Measurements from ENCODE around the gene SND1.

SND1 gene

DNA sequence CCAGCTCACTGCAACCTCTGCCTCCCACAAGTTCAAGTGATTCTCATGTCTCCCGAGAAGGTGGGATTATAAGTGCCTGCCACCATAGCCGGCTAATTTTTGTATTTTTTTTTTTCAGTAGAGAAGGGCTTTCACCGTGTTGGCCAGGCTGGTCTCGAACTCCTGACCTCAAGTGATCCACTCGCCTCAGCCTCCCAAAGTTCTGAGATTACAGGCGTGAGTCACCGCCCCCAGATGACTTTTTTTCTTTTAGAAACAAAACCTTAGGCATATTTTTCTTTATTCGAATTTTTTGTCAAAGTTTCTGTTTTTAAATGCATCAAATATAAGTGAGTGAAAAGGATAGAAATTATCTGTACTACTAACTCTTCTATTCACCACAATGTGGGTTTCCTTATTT is 266.1 kb downstream of the SND1 start:
- Mint-ChIP-seq H3K27ac (no peak overlapping the region), H3K4me3 (no peak overlapping the region), H3K36me3 (ENCODE audit: low read depth) (peaks cover 19% of the 10 kb centered on the region), H3K9me3 (no peaks in the 10 kb centered on the region), H3K4me1 (ENCODE audit: low read depth) (peaks cover 31% of the 10 kb centered on the region), H3K27me3 (no peaks in the 10 kb centered on the region)
- DNase-seq = no peak

DNA sequence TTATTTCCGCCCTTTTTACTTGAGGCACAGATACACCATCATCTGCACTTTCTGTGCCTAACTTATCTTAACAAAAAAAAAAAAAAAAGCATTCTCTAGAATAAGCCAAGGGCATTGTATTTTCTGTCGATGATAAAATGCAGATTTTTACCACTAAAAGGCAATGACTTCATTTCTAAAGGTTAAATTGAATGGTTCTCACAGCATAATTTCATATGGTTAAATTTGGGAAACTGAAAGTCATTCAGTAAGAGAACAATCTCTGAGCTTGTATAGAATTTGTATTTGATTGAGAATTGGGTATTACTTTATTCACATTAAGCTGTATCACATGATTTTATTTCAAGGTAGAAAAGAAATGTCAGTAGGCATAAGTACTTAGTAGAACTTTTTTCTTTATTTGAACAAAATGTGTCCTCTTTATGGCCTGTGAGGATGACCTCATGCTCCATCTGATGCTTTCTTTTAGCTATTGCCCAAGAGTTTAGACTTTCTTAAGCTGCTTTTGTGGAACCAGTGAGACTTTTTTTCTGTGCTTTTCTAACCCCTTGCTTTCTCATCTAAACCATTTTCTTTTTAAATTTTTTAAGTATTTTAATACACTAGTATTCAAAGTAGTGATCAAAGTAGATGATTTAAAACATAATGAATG is 268.9 kb downstream of the SND1 start:
- no peaks in the 10 kb centered on the region for H3K9me3 Mint-ChIP-seq
- no peak for DNase-seq

DNA sequence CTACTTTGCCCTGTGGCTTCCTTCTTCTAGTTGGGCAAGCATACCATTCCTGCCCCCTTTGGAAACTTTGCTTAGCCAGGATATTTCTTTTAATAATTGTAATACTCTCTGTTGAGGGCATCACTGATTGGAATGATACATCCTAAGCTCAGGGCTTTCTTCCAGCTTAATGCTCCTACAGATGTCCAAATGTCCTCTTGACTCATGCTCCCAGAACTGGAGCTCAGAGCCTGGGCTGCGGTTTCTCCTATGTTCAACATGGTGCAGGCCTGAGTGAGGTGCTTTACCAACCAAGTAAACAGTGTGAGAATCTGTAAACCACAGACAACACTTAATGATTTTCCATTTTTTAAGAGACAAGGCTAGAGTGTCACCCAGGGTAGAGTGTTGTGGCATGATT is 270.7 kb downstream of the SND1 start:
- Mint-ChIP-seq H3K27ac (no peak overlapping the region), H3K4me1 (ENCODE audit: low read depth) (peaks cover 53% of the 10 kb centered on the region), H3K9me3 (no peaks in the 10 kb centered on the region), H3K4me3 (no peak overlapping the region), H3K27me3 (no peaks in the 10 kb centered on the region), H3K36me3 (ENCODE audit: low read depth) (peaks cover 38% of the 10 kb centered on the region)
- no peak for DNase-seq

More for the DNA sequence above, 268.9 kb downstream of the SND1 start:
- Mint-ChIP-seq H3K4me3 (no peak overlapping the region), H3K27me3 (no peaks in the 10 kb centered on the region), H3K4me1 (ENCODE audit: low read depth) (peaks cover 46% of the 10 kb centered on the region), H3K27ac (peak overlapping the region; percentile 28), H3K36me3 (ENCODE audit: low read depth) (peaks cover 26% of the 10 kb centered on the region)

- Mint-ChIP-seq H3K4me3 (no peak overlapping the region), H3K9me3 (no peaks in the 10 kb centered on the region), H3K27ac (no peak overlapping the region)
Observed at GRCh38 chr7:127924874-127925273, 272.9 kb downstream of the SND1 start.

DNA sequence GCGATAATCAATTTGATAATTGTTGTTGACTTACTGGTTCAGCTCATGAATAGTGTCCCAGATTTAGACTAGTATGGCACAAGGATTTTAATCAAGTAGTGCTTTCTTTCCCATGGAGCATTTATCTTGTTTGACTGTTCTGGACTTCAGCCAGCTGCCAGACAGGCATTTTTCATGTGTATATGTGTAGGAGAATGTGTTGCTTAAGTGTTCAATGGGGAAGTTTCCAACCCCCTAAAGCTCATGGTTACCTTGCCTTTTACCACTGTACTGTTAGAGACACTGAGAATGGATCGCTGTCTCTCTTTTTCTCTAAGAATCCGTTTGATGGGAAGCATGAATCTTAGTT is 275.3 kb downstream of the SND1 start:
- Mint-ChIP-seq H3K4me3 (no peak overlapping the region), H3K36me3 (ENCODE audit: low read depth) (peaks cover 71% of the 10 kb centered on the region), H3K27ac (peak overlapping the region; percentile 3)

More at GRCh38 chr7:127924874-127925273, 272.9 kb downstream of the SND1 start:
- no peaks in the 10 kb centered on the region for H3K27me3 Mint-ChIP-seq
- DNase-seq = no peak
- peaks cover 49% of the 10 kb centered on the region for H3K4me1 Mint-ChIP-seq (ENCODE audit: low read depth)
- peaks cover 57% of the 10 kb centered on the region for H3K36me3 Mint-ChIP-seq (ENCODE audit: low read depth)

DNA sequence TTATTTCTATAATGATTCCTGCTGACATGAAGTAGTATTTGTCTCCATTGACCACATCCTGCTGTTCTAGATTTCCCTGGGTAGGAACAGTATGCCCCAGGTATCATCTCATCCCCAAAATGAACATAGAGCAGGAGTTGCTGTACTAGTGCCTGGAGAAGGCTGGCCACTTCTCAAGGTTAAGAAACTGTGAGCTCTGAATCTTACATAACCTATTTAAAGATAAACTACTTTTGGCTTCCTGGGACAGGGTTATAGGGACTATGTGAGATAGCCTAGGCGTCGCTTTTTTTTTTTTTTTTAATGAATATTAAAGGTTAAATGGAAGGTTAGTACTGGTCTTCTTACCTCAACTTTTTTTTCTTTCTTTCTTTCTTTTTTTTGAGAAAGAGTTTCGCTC is 276.2 kb downstream of the SND1 start:
- DNase-seq = no peak
- Mint-ChIP-seq H3K4me3 (no peak overlapping the region), H3K4me1 (ENCODE audit: low read depth) (peaks cover 25% of the 10 kb centered on the region), H3K27ac (no peak overlapping the region), H3K9me3 (no peaks in the 10 kb centered on the region), H3K36me3 (ENCODE audit: low read depth) (peaks cover 73% of the 10 kb centered on the region), H3K27me3 (no peaks in the 10 kb centered on the region)

More for the DNA sequence above, 275.3 kb downstream of the SND1 start:
- no peaks in the 10 kb centered on the region for H3K27me3 Mint-ChIP-seq
- H3K9me3 Mint-ChIP-seq = no peaks in the 10 kb centered on the region
- H3K4me1 Mint-ChIP-seq (ENCODE audit: low read depth) = peaks cover 30% of the 10 kb centered on the region
- DNase-seq = no peak

- H3K4me1 Mint-ChIP-seq (ENCODE audit: low read depth) = peaks cover 20% of the 10 kb centered on the region
- H3K4me3 Mint-ChIP-seq = no peak overlapping the region
- H3K27me3 Mint-ChIP-seq = no peaks in the 10 kb centered on the region
- no peak overlapping the region for H3K27ac Mint-ChIP-seq
- peaks cover 75% of the 10 kb centered on the region for H3K36me3 Mint-ChIP-seq (ENCODE audit: low read depth)
- no peak for DNase-seq
- H3K9me3 Mint-ChIP-seq = no peaks in the 10 kb centered on the region
Observed at GRCh38 chr7:127928852-127929251, 276.9 kb downstream of the SND1 start.

DNA sequence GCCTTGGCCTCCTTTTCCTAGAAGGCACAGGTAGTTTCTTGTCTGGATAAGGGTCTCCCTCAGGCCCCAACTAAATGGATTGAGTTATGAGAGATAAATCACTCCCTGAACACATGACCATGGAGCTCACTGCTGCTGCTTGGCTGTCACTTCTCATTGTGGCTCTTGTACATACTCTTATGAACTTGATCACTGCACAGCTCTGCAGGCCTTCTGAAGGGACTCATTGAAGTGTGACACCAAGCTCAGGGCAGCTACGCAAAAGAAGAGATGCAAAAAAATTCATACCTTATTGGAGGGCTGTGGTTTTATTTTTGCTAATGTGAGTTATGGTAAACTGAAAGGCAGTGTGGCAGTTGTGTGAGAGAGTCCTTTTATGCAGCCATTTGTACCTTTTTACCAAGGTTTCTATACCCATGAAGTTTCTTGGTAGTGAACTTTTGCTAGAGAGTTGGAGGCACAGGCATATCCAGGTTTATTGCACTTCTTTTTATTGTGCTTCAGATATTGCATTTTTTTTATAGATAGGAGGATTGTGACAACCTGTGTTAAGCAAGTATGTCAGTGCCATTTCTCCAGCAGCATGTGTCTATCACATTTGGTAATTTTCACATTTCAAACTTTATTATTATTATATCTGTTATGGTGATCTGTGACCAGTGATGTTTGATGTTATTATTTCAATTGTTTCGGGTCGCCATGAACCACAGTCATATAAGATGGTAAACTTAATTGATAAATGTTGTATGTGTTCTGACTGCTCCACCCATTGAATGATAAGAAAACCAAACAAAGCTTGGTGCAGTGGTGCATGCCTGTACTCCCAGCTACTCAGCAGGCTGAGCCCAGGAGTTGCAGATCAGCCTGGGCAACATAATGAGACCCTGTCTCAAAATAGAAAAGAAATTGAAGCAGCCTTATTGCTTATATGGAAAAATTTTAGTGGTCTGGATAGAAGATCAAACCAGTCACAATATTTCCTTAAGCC is 278.6 kb downstream of the SND1 start:
- no peak for DNase-seq
- H3K27ac Mint-ChIP-seq = no peak overlapping the region
- H3K27me3 Mint-ChIP-seq = no peaks in the 10 kb centered on the region
- H3K4me1 Mint-ChIP-seq (ENCODE audit: low read depth) = peaks cover 12% of the 10 kb centered on the region
- no peak overlapping the region for H3K4me3 Mint-ChIP-seq
- H3K9me3 Mint-ChIP-seq = no peaks in the 10 kb centered on the region
- H3K36me3 Mint-ChIP-seq (ENCODE audit: low read depth) = peaks cover 89% of the 10 kb centered on the region

DNA sequence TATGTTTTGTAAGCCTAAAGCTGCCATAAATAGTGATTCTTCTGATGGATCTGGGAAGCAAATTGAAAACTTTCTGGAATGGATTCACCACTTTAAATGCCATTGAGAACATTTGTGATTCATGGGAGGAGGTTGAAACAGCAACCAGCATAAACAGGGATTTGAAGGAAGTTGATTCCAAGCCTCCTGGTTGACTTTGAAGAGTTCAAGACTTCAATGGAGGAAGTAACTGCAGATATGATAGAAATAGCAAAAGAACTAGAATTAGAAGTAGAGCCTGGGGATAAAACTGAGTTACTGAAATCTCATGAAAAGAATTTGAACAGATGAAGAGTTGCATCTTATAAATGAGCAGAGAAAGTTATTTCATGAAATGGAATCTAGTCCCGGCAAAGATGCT is 280.1 kb downstream of the SND1 start:
- Mint-ChIP-seq H3K27ac (no peak overlapping the region), H3K4me1 (ENCODE audit: low read depth) (peaks cover 6% of the 10 kb centered on the region)

DNA sequence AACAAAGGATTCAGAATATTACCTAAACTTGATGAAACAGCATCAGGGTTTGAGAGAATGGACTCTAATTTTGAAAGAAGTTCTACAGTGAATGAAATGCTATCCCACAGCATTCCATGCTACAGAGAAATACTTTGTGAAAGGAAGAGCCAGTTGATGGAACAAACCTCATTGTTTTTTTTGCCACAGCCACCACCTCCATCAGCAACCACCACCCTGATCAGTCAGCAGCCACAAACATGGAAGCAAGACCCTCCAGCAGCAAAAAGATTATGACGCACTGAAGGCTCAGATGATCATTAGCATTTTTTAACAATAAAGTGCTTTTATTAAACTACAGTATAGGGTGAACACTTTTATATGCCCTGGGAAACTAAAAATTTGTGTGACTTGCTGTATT is 280.5 kb downstream of the SND1 start:
- Mint-ChIP-seq H3K4me3 (no peak overlapping the region), H3K27ac (no peak overlapping the region), H3K27me3 (no peaks in the 10 kb centered on the region), H3K9me3 (no peaks in the 10 kb centered on the region), H3K36me3 (ENCODE audit: low read depth) (peaks cover 94% of the 10 kb centered on the region), H3K4me1 (ENCODE audit: low read depth) (peaks cover 2% of the 10 kb centered on the region)
- DNase-seq = no peak

More for the DNA sequence above, 280.1 kb downstream of the SND1 start:
- DNase-seq = no peak
- H3K9me3 Mint-ChIP-seq = no peaks in the 10 kb centered on the region
- no peak overlapping the region for H3K4me3 Mint-ChIP-seq
- H3K27me3 Mint-ChIP-seq = no peaks in the 10 kb centered on the region
- H3K36me3 Mint-ChIP-seq (ENCODE audit: low read depth) = peaks cover 96% of the 10 kb centered on the region

- DNase-seq = no peak
- no peaks in the 10 kb centered on the region for H3K27me3 Mint-ChIP-seq
- H3K27ac Mint-ChIP-seq = no peak overlapping the region
- no peak overlapping the region for H3K4me3 Mint-ChIP-seq
- peaks cover 93% of the 10 kb centered on the region for H3K36me3 Mint-ChIP-seq (ENCODE audit: low read depth)
- peaks cover 2% of the 10 kb centered on the region for H3K4me1 Mint-ChIP-seq (ENCODE audit: low read depth)
- H3K9me3 Mint-ChIP-seq = no peaks in the 10 kb centered on the region
Observed at GRCh38 chr7:127933146-127933545, 281.2 kb downstream of the SND1 start.

DNA sequence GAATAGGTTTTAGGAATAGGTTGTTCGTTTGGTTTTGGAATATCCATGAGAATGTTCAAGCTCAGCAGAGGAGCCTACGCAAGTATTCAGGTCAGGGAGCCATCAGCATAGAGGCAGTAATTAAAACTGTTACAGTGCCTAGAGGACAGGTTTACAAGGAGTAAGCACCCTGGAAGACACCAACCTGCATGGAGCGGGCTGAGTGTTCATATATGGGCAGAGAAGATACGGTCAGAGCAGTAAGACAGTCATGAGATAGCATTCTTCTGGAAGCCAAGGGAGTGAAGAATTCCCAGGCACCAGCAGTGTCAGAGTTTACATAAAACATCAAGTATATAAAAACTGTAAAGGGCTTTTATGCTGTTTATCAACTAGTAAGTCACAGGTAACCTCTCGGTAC is 282.7 kb downstream of the SND1 start:
- Mint-ChIP-seq H3K27ac (no peak overlapping the region), H3K36me3 (ENCODE audit: low read depth) (peaks cover 93% of the 10 kb centered on the region)
- no peak for DNase-seq

GRCh38 chr7:127935847-127936376 is 283.9 kb downstream of the SND1 start:
- no peak for DNase-seq
- Mint-ChIP-seq H3K36me3 (ENCODE audit: low read depth) (peaks cover 91% of the 10 kb centered on the region), H3K27me3 (no peaks in the 10 kb centered on the region), H3K4me1 (ENCODE audit: low read depth) (peaks cover 2% of the 10 kb centered on the region), H3K4me3 (no peak overlapping the region), H3K27ac (no peak overlapping the region), H3K9me3 (no peaks in the 10 kb centered on the region)

More for the DNA sequence above, 282.7 kb downstream of the SND1 start:
- Mint-ChIP-seq H3K4me3 (no peak overlapping the region), H3K4me1 (ENCODE audit: low read depth) (peaks cover 2% of the 10 kb centered on the region), H3K9me3 (no peaks in the 10 kb centered on the region), H3K27me3 (no peaks in the 10 kb centered on the region)

- H3K27me3 Mint-ChIP-seq = no peaks in the 10 kb centered on the region
- DNase-seq = no peak
- peaks cover 91% of the 10 kb centered on the region for H3K36me3 Mint-ChIP-seq (ENCODE audit: low read depth)
- no peak overlapping the region for H3K27ac Mint-ChIP-seq
- no peaks in the 10 kb centered on the region for H3K9me3 Mint-ChIP-seq
- no peak overlapping the region for H3K4me3 Mint-ChIP-seq
- H3K4me1 Mint-ChIP-seq (ENCODE audit: low read depth) = peaks cover 2% of the 10 kb centered on the region
Observed at GRCh38 chr7:127937066-127937680, 285.2 kb downstream of the SND1 start.
